ENCODE results near the gene TRPC4. TPM values are rescaled to one million over a fixed set of nuclear protein-coding genes. Genes with fewer than 3 reads are reported as not detected.

TRPC4 gene
- total RNA-seq, 1 donor from 2014 or later = 0.19 TPM

DNA sequence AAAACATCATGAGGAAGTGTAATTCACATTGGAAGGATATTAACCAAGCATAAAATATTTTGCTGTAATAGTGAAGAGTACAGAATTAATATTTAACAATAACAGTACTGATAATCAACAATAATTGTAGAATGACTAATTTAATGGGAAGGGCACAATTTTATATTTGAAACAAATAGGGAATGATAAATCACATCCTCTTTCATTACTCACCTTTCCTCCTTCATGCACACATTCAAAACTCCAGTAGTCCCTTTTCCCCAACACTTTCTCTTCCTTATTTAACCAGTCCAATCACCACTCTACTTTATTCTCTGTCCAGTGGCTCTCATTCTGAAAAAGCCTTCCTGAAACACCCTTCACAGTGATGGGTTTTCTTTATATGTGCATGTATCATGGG lies 160.3 kb downstream of the TRPC4 start:
- Histone ChIP-seq H3K9me3 (replicated peaks) (no peaks in the 10 kb centered on the region), H3K27ac (replicated peaks) (no peak overlapping the region), H3K4me1 (no peaks in the 10 kb centered on the region), H3K4me3 (no peak overlapping the region), H3K36me3 (no peaks in the 10 kb centered on the region), H3K27me3 (ENCODE audit: low read depth) (no peaks in the 10 kb centered on the region)
- intact Hi-C loops (cut with micrococcal nuclease) = no loop called here
- DNase-seq = no peak
- TF ChIP-seq, protein P1, sequence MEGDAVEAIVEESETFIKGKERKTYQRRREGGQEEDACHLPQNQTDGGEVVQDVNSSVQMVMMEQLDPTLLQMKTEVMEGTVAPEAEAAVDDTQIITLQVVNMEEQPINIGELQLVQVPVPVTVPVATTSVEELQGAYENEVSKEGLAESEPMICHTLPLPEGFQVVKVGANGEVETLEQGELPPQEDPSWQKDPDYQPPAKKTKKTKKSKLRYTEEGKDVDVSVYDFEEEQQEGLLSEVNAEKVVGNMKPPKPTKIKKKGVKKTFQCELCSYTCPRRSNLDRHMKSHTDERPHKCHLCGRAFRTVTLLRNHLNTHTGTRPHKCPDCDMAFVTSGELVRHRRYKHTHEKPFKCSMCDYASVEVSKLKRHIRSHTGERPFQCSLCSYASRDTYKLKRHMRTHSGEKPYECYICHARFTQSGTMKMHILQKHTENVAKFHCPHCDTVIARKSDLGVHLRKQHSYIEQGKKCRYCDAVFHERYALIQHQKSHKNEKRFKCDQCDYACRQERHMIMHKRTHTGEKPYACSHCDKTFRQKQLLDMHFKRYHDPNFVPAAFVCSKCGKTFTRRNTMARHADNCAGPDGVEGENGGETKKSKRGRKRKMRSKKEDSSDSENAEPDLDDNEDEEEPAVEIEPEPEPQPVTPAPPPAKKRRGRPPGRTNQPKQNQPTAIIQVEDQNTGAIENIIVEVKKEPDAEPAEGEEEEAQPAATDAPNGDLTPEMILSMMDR (IDR thresholded peaks at IDR 0.05; ENCODE audit: borderline replicate concordance) = no peak

DNA sequence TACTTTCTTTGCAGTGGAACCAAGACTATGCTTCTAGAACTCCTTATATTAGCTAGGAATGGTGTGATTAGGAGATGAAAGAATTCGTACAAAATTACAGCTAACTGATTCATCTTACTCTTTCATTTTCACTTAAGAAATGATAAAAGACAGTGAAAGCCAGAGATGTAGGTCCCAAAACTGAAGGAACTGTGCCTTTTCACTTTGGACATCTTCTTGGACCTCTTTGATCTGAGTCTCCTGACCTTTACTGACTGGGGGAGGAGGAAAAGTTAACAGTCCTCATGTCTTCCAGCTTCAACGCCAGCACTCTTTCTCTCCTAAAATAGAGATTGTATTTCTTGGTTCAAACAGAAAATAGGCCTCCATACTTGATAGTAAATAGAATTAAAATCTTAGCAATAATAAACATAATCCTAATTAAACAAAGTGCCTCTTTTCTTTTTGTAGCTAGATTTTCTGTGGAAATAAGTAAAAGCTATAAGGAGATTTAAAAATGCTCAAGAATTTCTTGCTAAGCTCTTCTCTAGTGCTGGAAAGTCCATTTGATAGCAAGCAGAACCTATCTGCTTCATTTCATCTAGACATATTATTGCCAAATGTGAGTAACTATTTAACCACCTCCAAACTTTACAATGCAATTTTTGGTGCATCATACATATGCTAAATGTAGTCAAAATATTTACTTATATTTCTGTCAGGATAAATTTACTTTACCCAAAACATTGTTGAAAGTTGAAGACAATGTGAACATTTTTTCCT lies 161.7 kb downstream of the TRPC4 start:
- no peak for DNase-seq
- TF ChIP-seq, protein P1 (IDR thresholded peaks at IDR 0.05; ENCODE audit: borderline replicate concordance) = no peak
- H3K36me3 ChIP-seq = no peaks in the 10 kb centered on the region
- no peaks in the 10 kb centered on the region for H3K4me1 ChIP-seq
- no peak overlapping the region for H3K4me3 ChIP-seq
- no peak overlapping the region for H3K27ac ChIP-seq (replicated peaks)
- no peaks in the 10 kb centered on the region for H3K9me3 ChIP-seq (replicated peaks)
- intact Hi-C loops (cut with micrococcal nuclease) = no loop called here
- H3K27me3 ChIP-seq (ENCODE audit: low read depth) = no peaks in the 10 kb centered on the region

DNA sequence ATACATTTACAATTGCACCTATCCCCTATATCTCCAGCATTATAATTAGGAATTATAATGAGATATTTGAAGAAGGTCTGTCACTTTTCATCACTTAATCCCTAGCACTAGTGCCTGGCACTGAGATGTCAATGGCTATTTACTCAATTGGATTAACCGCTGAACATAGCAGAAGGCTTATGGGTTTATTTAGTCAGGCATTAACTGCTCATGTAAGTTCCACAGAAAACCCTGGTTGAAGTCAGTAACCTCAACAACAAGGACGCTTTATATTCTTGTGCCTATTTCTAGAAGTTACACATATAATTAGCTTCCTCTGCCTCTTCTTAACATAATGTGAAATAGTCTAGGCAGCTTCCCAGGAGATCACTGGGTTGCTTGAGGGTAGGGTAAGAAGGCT lies 163.5 kb downstream of the TRPC4 start:
- Histone ChIP-seq H3K4me3 (no peak overlapping the region), H3K36me3 (no peaks in the 10 kb centered on the region), H3K9me3 (replicated peaks) (no peaks in the 10 kb centered on the region), H3K4me1 (no peaks in the 10 kb centered on the region), H3K27ac (replicated peaks) (no peak overlapping the region), H3K27me3 (ENCODE audit: low read depth) (no peaks in the 10 kb centered on the region)
- no peak for DNase-seq
- intact Hi-C loops (cut with micrococcal nuclease) = no loop called here
- TF ChIP-seq, protein P1 (IDR thresholded peaks at IDR 0.05; ENCODE audit: borderline replicate concordance) = no peak

DNA sequence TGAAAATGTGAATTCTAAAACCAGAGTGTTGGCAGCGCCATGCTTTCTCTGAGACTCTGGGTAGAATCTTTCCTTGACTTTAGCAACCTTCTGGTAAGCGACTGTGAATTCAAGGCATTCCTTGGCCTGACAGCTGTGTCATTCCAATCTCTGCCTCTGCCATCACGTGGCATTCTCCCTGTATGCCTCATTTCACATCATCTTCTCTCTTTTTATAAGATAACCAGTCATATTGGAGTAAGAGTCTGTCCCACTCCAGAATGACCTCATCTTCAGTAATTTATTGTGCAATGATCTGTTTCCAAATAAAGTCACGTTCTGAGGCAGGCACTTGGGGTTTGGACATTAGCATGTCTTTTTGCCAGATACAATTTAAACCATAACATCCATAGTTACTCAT lies 167.6 kb downstream of the TRPC4 start:
- TF ChIP-seq, protein P1 (IDR thresholded peaks at IDR 0.05; ENCODE audit: borderline replicate concordance) = no peak
- no peak for DNase-seq
- Histone ChIP-seq H3K27ac (replicated peaks) (no peak overlapping the region), H3K4me3 (no peak overlapping the region), H3K27me3 (ENCODE audit: low read depth) (no peaks in the 10 kb centered on the region), H3K36me3 (no peaks in the 10 kb centered on the region), H3K4me1 (no peaks in the 10 kb centered on the region), H3K9me3 (replicated peaks) (no peaks in the 10 kb centered on the region)
- intact Hi-C loops (cut with micrococcal nuclease) = no loop called here

DNA sequence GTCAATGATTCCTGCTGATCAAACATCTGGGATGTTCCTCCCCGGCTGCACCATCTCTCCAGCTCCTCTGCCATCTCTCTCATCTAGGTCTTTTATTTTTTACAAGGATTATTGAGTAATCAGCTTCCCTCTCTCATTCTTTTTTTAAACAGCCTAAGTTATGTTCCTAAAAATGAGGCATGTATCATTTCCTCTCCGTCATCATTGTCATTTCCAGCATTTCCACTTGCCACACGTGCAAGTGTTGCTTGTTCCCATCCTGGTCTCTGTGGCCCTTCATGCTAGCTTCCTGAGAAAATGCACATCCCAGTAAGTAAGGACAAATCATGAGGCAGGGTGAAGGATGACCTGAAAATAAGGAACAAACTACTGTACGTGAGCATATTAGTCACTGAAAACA lies 168.3 kb downstream of the TRPC4 start:
- Histone ChIP-seq H3K4me3 (no peak overlapping the region), H3K27ac (replicated peaks) (no peak overlapping the region), H3K4me1 (no peaks in the 10 kb centered on the region), H3K36me3 (no peaks in the 10 kb centered on the region), H3K9me3 (replicated peaks) (no peaks in the 10 kb centered on the region), H3K27me3 (ENCODE audit: low read depth) (no peaks in the 10 kb centered on the region)
- TF ChIP-seq, protein P1 (IDR thresholded peaks at IDR 0.05; ENCODE audit: borderline replicate concordance) = no peak
- DNase-seq = no peak
- intact Hi-C loops (cut with micrococcal nuclease) = no loop called here
